H54 (cell line): Measurements from ENCODE around the gene OR10G3.
"Not testable (repeated sequence)": the region's sequence is repeated elsewhere in the genome, so short reads cannot be mapped to it uniquely, and the experiment has no call there.

Experiments used
- DNase-seq: peaks from one replicate; pipeline ENCODE4 v3.0.0; 2011; ENCODE audit warnings: low spot score, mixed read lengths; ENCODE audit not compliant: insufficient read length
- FAIRE-seq: peaks from 3 replicates; lab custom pipeline; 2011; peaks lifted over from hg19 to GRCh38; lab: Jason Lieb, UNC
- POLR2A ChIP-seq: IDR thresholded peaks from 2 replicates; pipeline ENCODE4 v1.6.1; 2011; ENCODE audit warnings: low read depth, mild to moderate bottlenecking, low read length

OR10G3 gene, protein sequence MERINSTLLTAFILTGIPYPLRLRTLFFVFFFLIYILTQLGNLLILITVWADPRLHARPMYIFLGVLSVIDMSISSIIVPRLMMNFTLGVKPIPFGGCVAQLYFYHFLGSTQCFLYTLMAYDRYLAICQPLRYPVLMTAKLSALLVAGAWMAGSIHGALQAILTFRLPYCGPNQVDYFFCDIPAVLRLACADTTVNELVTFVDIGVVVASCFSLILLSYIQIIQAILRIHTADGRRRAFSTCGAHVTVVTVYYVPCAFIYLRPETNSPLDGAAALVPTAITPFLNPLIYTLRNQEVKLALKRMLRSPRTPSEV

DNA sequence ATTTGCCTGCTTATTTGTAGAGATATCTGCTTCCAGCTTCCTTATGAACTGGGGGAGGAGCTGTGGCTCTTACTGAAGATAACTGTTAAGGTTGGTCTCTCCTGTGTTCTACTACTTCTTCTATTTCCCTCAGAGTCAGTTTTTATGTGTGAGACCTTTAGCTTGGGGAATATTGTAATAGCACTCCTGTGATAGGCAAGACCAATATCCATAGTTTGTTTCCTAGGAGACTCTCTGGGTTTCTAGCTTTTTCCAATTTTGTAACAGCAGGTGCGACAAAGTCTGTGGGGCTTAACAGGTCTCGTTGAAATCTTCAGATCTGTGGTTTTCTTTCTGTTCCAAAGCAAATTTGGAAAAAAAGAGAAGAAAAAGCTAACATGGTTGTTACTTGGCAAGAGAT is at the start of gene OR10G3:
Gene OR10G3 (minus strand): TSS at position 101 of the 400 bp plus-strand sequence. CDS start 9,332 bp downstream, outside the sequence.
- TF ChIP-seq POLR2A: no peak
- no peak for FAIRE-seq
- no peak for DNase-seq

DNA sequence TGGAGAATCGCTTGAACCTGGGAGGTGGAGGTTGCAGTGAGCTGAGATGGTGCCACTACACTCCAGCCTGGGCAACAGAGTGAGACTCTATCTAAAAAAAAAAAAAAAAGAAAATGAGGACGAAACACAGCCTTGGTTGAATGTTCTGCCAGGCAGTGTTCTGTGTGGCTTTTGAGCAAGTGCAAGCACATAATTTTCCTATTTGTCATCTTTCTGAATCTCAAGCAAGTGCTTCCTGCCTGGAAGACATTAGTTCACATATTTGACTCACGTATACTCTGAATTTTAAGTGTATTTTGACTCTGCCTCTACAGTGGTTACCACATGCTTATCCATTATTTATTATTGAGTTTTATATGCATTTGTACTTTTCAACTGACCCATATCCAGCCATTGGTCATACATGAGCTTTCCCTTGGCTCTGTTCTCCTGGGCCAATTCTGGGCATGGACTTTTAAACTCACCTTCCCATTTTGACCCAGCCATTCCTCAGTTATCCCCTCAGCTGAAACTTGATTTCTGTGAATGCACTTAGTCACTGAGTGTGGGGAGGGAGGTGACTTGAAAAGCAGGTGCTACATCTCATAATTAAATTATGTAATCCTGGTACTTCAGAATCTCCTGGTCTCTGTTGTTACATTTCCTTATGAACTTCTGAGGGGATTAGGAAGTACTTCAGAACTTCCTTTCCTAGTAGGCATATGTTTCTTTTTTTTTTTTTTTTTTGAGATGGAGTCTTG is 46.8 kb upstream of the OR10G3 start:
- peak; percentile 4 for DNase-seq
- FAIRE-seq: no peak
- TF ChIP-seq POLR2A: no peak

DNA sequence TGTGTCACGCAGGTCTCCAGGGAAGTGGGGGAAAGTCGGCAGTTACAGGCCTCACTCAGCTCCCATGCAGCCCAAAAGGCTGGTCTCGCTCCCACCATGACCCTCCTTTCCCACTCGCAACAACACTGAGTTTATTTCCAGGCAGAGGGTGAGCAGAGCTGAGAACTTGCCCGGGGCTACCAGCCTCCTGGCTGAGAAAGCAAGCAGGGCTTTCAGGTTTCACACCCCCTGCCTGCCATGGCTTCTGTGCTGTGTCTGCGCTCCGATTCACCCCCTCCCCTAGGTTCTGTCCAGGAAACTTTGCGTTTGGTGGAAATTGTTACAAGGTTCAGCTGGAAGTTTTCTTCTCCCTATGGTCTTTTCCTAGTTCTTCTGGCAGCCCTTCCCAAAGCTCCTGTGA is 37.7 kb upstream of the OR10G3 start:
- TF ChIP-seq POLR2A: no peak
- FAIRE-seq: no peak

DNA sequence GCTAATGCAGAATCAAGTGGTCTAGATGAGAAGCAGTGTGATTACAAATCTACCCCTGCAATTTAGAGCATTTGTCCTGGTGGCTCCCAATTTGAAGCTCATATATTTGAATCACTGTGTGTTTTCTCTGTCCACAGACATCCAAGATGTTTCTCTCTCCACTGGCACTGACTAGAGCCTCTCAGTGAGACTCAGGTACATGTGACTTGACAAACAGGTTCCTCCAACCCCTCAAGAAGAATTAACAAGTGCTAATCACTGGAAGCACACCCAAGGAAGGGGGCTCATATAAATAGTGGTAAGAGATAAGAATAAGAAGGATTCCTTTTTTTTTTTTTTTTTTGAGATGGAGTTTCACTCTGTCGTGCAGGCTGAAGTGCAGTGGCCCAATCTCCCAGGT is 34.4 kb upstream of the OR10G3 start:
- no peak for TF ChIP-seq POLR2A
- FAIRE-seq (no peak), DNase-seq (no peak)

More for the DNA sequence above, 37.7 kb upstream of the OR10G3 start:
- DNase-seq: no peak

DNA sequence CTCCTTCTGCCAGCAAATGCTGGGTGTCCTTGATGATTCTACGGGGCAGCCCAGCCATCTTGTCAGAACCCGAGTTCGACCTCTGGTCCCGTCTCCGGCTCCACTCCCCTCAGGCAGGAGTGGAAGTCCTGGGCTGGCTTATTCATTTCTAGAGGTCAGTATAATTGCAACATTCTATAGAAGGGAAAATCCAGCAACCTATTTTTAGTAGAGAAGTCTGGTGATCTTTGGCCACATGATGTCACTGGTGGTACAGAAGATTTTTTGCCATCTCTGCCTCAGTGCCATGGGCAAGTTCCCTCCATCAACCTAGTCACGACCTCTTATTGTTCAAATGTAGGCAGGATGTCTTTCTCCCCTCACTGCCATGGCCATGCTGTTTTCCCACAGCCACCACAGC is 32.4 kb upstream of the OR10G3 start:
- FAIRE-seq: no peak
- no peak for DNase-seq
- no peak for TF ChIP-seq POLR2A

DNA sequence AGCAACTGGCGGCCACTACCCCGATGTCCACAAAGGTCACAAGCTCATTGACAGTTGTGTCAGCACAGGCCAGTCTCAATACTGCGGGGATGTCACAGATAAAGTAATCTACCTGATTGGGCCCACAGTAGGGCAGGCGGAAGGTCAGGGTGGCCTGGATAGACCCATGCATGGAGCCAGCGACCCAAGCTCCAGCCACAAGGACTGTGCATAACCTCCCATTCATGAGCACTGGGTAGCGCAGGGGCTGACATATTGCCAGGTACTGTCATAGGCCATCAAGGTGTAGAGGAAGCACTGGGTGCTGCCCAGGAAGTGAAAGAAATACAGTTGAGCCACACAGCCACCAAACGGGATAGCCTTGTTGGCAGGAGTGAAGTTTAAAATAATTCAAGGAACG is 22.3 kb upstream of the OR10G3 start:
- FAIRE-seq, DNase-seq: not testable (repeated sequence)

DNA sequence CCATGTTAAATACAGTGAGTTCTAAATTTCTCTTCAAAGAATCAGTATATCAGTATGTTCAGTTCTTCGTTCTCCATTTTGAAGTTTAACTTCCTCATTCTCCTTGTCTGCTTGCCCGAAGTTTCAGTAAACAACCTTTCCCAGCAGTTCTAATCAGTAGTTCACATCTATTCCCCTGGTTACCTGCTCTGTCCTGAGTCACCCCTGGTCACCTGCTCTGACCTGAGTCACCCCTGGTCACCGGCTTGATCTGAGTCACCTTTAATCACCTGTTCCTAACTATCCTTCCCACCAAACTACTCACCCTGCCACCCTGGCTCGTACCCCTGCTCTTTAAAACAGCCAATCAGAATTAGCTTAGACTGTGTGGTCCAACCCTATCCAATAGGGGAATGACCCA is 9.4 kb upstream of the OR10G3 start:
- FAIRE-seq (no peak), DNase-seq (no peak)
- no peak for TF ChIP-seq POLR2A

DNA sequence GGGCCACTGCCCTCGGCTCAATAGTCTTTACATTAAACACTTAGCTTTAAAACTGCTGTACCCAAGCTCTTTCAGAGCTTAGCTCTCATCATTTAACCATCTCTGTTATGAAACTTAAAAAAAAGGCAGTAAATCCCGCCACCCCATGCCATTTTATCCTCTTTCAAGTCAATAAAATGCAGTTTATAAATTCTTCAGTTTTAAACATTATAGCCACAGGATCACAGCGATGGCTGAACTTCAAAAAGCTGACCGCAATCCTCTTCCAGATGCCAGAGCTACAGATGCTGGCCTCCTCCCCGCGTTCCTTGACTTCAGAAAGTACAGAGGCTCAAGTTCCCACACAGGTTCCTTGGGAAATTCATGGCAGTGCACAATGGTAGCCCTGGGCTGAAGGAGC is 4.2 kb downstream of the OR10G3 start:
- TF ChIP-seq POLR2A: no peak
- no peak for DNase-seq
- FAIRE-seq: no peak

DNA sequence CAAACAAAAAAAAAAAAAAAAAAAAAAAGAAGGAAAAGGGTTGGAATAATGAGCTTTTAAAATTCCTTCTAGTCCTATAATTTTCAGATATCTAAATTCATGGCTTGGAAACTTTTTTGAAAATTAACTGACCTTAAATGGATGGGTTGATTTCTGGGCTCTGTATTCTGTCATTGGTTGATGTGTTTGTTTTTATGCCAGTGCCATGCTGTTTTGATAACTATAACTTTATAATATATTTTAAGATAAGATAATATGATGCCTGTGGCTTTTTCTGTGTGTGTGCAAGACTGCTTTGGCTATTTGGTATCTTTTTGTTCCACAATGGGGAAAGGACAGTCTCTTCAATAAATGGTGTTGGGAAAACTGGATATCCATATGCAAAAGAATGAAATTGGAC is 7.3 kb downstream of the OR10G3 start:
- DNase-seq (no peak), FAIRE-seq (no peak)
- no peak for TF ChIP-seq POLR2A

DNA sequence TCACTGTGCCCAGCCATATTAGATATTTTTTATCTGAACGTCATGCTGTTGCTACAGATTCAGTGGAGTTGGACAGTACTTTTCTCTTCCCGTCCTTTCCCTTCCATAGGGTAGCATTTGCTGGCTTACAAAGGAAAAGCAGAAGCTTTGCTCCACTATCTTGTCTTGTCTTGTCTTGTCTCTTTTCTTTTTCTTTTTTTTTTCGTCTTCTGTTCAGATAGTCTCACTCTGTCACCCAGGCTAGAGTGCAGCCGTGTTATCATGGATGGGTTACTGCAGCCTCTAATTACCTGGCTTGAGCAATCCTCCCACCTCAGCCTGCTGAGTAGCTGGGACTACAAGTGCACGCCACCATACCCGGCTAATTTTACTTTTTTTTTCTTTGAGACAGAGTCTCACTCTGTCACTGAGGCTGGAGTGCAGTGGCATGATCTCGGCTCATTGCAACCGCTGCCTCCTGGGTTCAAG is 21.1 kb downstream of the OR10G3 start:
- FAIRE-seq: no peak
- no peak for TF ChIP-seq POLR2A
- DNase-seq: no peak

DNA sequence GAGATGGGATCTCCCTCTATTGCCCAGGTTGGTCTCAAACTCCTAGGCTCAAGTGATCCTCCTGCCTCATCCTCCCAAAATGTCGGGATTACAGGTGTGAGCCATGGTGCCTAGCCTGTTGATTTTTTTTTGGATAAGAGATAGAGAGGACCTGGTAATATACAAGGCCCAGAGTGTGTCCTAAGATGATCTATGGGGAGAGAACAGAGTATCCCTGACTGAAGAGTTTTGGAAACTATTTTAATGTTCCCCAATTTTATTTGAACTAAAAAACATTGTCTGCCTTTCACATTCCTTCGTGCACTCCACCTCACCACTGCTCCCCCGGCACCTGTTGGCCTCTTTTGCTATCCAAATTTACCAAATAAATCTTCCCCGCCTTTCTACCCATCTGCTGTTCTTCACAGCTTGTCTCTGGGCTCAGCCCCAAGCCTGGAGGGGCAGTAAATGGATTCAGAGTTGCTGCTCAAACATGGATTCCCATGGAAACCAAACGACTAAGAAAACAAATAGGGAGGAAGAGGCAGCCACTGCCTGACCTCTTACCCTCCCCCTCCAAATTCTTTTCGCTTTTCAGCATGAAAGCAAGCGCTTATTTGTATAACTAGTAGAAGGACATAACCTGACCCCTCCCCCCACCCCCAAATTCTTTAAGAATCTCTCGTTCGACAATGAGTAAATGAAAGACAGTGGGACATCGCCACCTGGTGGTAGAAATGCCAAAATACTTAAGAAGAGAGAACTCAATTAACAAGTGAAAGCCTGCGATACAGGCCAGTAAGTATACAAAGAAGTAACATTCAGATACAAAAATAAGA is 22.6 kb downstream of the OR10G3 start:
- DNase-seq (peak; percentile 32), FAIRE-seq (no peak)
- no peak for TF ChIP-seq POLR2A

DNA sequence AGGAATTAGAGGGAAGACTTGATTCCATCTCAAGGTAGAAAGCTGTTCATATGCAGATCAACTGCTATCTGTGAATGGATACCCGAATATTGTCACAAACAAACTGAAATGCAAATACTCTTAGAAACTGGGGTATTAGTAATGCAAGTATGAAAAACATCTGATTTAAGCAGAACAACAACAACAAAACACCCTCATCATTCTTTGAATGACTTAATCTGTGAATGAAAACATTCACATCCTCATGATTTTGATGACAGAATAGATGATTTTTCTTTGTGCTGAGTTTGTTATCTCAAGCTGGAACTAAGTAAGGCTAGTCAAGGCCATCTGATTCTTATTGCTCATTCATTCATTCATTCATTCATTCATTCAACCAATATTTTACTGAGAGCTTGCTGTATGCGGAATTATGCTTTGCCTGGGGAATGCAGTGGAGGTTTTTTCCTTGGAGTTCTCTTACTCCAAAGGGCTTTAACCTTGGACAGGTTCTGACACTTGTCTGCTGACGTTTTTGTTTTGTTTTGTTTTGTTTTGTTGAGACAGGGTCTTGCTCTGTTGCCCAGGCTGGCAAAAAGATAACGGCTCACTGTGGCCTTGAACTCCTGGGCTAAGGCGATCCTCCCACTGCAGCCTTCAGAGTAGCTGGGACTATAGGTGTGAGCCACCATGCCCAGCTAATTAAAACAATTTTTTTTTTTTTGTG is 23.3 kb downstream of the OR10G3 start:
- no peak for TF ChIP-seq POLR2A
- no peak for FAIRE-seq
- DNase-seq: no peak

DNA sequence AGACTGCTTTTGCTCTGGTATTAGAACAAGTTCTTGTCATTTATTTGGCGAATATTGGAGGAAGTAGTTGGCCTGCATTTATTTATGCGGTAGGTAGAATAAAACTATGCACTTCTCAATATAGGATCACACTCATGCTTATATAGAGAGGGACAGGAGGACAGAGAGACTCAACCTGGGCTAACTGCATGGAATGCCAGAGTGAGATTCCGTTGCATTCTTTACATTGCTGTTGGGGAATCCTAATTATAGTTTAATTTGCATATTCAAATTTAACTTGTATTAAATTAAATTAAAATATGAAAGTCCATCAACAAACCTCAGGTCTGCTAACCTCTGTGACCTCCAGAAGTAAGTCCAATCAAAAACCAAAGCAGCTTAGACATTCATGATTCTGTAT is 26.6 kb downstream of the OR10G3 start:
- no peak for TF ChIP-seq POLR2A
- no peak for FAIRE-seq
- no peak for DNase-seq

DNA sequence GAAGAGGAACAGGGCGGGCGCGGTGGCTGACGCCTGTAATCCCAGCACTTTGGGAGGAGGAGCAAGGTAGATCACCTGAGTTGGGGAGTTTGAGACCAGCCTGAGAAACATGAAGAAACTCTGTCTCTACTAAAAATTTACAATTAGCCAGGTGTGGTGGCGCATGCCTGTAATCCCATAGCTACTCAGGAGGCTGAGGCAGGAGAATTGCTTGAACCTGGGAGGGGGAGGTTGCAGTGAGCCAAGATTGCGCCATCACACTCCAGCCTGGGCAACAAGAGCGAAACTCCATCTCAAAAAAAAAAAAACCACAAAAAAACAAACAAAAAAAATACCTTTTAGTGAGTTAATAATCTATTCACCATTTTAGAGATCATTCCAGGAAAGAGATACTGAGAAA is 35.3 kb downstream of the OR10G3 start:
- not testable (repeated sequence) for FAIRE-seq, DNase-seq
